Measurements from ENCODE around the gene CFAP126.

DNA sequence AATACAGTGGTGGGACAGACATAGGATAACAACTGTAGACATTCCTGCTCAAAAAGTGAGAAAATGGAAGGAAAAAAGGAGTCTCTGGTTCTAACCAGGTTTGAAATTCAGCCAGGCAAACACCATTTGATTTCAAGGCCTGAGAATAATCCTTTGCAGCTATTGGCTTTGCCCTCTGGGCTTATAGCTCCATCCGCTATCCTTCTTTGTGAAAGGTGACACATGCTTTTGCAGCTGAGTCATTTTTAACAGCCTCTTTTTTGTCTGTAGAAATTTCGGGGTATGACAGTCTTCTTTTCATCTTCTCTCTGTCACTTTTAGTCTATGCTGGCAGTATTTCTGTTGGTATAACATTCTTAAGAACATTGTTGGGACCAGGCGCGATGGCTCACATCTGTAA lies 37.3 kb downstream of the CFAP126 start:
- TF ChIP-seq, protein P1, sequence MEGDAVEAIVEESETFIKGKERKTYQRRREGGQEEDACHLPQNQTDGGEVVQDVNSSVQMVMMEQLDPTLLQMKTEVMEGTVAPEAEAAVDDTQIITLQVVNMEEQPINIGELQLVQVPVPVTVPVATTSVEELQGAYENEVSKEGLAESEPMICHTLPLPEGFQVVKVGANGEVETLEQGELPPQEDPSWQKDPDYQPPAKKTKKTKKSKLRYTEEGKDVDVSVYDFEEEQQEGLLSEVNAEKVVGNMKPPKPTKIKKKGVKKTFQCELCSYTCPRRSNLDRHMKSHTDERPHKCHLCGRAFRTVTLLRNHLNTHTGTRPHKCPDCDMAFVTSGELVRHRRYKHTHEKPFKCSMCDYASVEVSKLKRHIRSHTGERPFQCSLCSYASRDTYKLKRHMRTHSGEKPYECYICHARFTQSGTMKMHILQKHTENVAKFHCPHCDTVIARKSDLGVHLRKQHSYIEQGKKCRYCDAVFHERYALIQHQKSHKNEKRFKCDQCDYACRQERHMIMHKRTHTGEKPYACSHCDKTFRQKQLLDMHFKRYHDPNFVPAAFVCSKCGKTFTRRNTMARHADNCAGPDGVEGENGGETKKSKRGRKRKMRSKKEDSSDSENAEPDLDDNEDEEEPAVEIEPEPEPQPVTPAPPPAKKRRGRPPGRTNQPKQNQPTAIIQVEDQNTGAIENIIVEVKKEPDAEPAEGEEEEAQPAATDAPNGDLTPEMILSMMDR (optimal IDR thresholded peaks at IDR 0.05 in 1 of 3, IDR thresholded peaks at IDR 0.05 in 1 of 3, conservative IDR thresholded peaks at IDR 0.05 in 1 of 3; ENCODE audit: extremely low read depth in 1 of 3, insufficient read depth in 2 of 3, low read length in 3 of 3) = no peak
- TF ChIP-seq EZH2 (IDR thresholded peaks at IDR 0.05; ENCODE audit: low read length) = no peak
